Measurements from ENCODE around the gene SBK2.

The SBK2 gene

GRCh38 chr19:55493052-55493644, 43.8 kb downstream of the SBK2 start:
- Histone ChIP-seq H3K4me2 (no peak overlapping the region), H3K9ac (no peak overlapping the region), H3K4me3 (no peak overlapping the region), H3K9me3 (replicated peaks in 1 of 11) (no peaks in the 10 kb centered on the region), H3K4me1 (peaks cover 5 to 44% (median 24%) of the 10 kb centered on the region in 10 experiments), H4K20me1 (no peaks in the 10 kb centered on the region), H3K27ac (no peak overlapping the region), H3K27me3 (no peaks in the 10 kb centered on the region), H3K36me3 (no peaks in the 10 kb centered on the region)
- no peak for TF ChIP-seq Cebpa-rat (IDR thresholded peaks at IDR 0.05)

- H3K36me3 ChIP-seq, result no peaks in the 10 kb centered on the region
- no peak overlapping the region for H3K4me2 ChIP-seq
- peaks cover 0 to 4% (median 0%) of the 10 kb centered on the region in 11 experiments; a peak in 2 of 22 replicates for H4K20me1 ChIP-seq
- no peak overlapping the region for H3K4me3 ChIP-seq
- no peak for TF ChIP-seq Cebpa-rat (IDR thresholded peaks at IDR 0.05)
- no peaks in the 10 kb centered on the region for H3K27me3 ChIP-seq
- H3K27ac ChIP-seq, result no peak overlapping the region
- no peak overlapping the region for H3K9ac ChIP-seq
- H3K4me1 ChIP-seq, result peaks cover 10 to 49% (median 30%) of the 10 kb centered on the region in 10 experiments
- H3K9me3 ChIP-seq (replicated peaks in 1 of 11), result no peaks in the 10 kb centered on the region
These were observed 44.5 kb downstream of the SBK2 start for GRCh38 chr19:55492362-55492944.

- H3K4me1 ChIP-seq, result peaks cover 17 to 56% (median 37%) of the 10 kb centered on the region in 10 experiments
- no peak overlapping the region for H3K27ac ChIP-seq
- H3K27me3 ChIP-seq, result no peaks in the 10 kb centered on the region
- TF ChIP-seq Cebpa-rat (IDR thresholded peaks at IDR 0.05), result no peak
- H3K36me3 ChIP-seq, result no peaks in the 10 kb centered on the region
- H3K4me2 ChIP-seq, result 0 out of 22 replicates have a peak overlapping the region, but pooled peaks of 1 of the 11 experiments have one; percentile 9
- H3K4me3 ChIP-seq, result no peak overlapping the region
- H3K9ac ChIP-seq, result no peak overlapping the region
- H4K20me1 ChIP-seq, result peaks cover 0 to 8% (median 0%) of the 10 kb centered on the region in 11 experiments; a peak in 4 of 22 replicates
- no peaks in the 10 kb centered on the region for H3K9me3 ChIP-seq (replicated peaks in 1 of 11)
These were observed 45.2 kb downstream of the SBK2 start for GRCh38 chr19:55491546-55492360.

DNA sequence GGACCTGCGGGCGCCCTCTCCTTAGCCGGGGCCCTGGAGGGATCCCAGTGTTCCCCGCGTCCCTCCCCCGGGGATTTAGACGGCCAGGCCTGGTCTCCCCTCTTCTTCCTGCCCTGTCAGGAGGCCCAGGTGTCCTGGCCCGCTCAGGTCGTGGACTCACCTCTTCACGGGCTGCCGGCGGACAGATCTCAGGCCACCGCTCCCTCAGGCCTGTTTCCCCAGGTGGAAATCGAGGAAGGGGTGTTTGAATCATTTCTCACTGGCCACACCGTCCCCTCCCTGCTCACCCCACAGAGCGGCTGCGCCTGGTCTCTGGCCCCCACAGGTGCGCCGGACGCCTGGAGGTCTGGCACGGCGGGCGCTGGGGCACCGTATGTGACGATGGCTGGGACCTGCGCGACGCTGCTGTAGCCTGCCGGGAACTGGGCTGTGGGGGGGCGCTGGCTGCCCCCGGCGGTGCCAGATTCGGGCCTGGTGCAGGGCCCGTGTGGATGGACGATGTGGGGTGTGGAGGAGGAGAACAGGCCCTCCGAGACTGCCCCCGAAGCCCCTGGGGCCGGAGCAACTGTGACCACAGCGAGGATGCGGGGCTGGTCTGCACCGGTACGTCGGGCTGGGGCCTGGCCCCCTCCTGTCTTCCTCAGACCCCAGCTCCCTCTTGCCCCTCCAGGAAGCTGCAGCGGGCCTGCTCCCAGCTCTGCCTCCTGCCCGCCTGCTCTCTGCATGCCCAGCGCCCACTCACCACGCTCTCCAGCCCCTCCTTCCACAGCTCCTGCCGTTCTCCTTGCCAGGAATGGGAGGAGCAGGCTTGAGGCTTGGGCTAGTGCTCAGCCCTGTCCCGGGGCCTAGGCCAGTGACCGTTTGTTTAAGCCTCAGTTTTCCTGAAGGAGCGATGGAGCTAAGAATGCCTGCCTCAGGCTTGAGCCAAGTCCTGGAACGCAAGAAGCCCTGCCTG, 46.2 kb downstream of the SBK2 start:
- H3K36me3 ChIP-seq, result no peaks in the 10 kb centered on the region
- 0 out of 22 replicates have a peak overlapping the region, but pooled peaks of 1 of the 11 experiments have one; percentile 7 for H3K4me2 ChIP-seq
- no peak overlapping the region for H3K4me3 ChIP-seq
- no peak overlapping the region for H3K27ac ChIP-seq
- peaks cover 0 to 15% (median 0%) of the 10 kb centered on the region in 11 experiments; a peak in 4 of 22 replicates for H4K20me1 ChIP-seq
- H3K4me1 ChIP-seq, result peaks cover 27 to 66% (median 47%) of the 10 kb centered on the region in 10 experiments
- H3K9ac ChIP-seq, result peak overlapping the region in 1 of 11 experiments; percentile 9; a peak in 1 of 22 replicates
- no peak for TF ChIP-seq Cebpa-rat (IDR thresholded peaks at IDR 0.05)
- H3K9me3 ChIP-seq (replicated peaks in 1 of 11), result no peaks in the 10 kb centered on the region
- H3K27me3 ChIP-seq, result no peaks in the 10 kb centered on the region

DNA sequence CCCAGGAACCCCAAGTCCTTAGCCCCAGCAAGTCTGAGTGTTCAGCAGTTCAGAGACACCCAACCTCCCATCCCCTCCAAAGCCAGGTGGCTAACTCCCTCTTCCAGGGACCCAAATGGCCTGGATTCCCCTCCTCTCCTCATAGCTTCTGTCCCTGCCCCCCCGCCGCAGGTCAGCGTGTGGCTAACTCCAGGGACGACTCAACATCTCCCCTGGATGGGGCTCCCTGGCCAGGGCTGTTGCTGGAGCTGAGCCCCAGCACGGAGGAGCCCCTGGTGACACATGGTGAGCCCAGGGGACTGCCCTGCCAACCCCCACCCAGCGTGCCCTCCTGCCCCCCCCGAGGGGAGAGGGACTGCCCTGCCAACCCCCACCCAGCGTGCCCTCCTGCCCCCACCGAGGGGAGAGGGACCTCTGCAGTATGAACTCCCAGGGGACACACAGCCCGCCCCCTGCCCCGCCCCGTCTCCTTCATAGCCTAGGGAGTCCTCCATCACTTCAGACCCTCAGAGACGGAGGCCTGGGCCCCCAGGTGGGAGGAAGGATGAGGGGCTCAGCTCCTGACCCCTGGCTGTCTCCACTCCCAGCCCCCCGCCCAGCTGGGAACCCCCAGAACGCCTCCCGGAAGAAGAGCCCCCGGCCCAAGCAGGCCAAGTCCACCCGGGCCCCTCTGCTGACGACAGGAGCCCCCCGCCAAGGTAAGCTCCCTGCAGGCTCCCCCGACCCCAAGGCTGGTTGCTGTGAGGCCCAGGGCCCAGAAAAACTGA, 47.0 kb downstream of the SBK2 start:
- Histone ChIP-seq H3K27ac (peak overlapping the region in 1 of 11 experiments; percentile 36; a peak in 1 of 22 replicates), H3K4me2 (peak overlapping the region in 10 of 11 experiments; percentile 5 to 65 (median 55); a peak in 17 of 22 replicates), H3K9me3 (replicated peaks in 1 of 11) (no peaks in the 10 kb centered on the region), H3K9ac (peak overlapping the region in 7 of 11 experiments; percentile 24 to 42 (median 33); a peak in 4 of 22 replicates), H3K4me3 (no peak overlapping the region), H3K4me1 (peaks cover 33 to 69% (median 53%) of the 10 kb centered on the region in 10 experiments), H4K20me1 (peaks cover 0 to 15% (median 0%) of the 10 kb centered on the region in 11 experiments; a peak in 4 of 22 replicates), H3K36me3 (no peaks in the 10 kb centered on the region), H3K27me3 (no peaks in the 10 kb centered on the region)
- TF ChIP-seq Cebpa-rat (IDR thresholded peaks at IDR 0.05), result no peak

GRCh38 chr19:55488986-55489710, 47.8 kb downstream of the SBK2 start:
- Histone ChIP-seq H3K27me3 (no peaks in the 10 kb centered on the region), H3K36me3 (no peaks in the 10 kb centered on the region), H3K9me3 (replicated peaks in 1 of 11) (no peaks in the 10 kb centered on the region), H3K4me2 (peak overlapping the region in 10 of 11 experiments; percentile 5 to 65 (median 58); a peak in 17 of 22 replicates), H3K9ac (peak overlapping the region in 7 of 11 experiments; percentile 24 to 42 (median 33); a peak in 4 of 22 replicates), H4K20me1 (peaks cover 0 to 18% (median 0%) of the 10 kb centered on the region in 11 experiments; a peak in 6 of 22 replicates), H3K4me3 (no peak overlapping the region), H3K27ac (peak overlapping the region in 1 of 11 experiments; percentile 36; a peak in 1 of 22 replicates), H3K4me1 (peaks cover 39 to 71% (median 54%) of the 10 kb centered on the region in 10 experiments)
- no peak for TF ChIP-seq Cebpa-rat (IDR thresholded peaks at IDR 0.05)
